PFSK-1 (cell line): ENCODE measurements around the gene SH2D5.

Source experiments
- FOXP2 ChIP-seq: optimal IDR thresholded peaks from 2 replicates; pipeline ENCODE3; 2011; ENCODE audit warnings: borderline replicate concordance, control low read depth, inconsistent platforms; ENCODE audit not compliant: insufficient read depth; ENCODE audit errors: extremely low read length, extremely low read depth
- POLR2AphosphoS5 ChIP-seq: IDR thresholded peaks from 2 replicates; pipeline ENCODE4 v1.6.1; 2012; ENCODE audit warnings: low read depth, mild to moderate bottlenecking, control low read depth, low read length, moderate library complexity
- REST ChIP-seq, 2 experiments: IDR thresholded peaks; 2 replicates each; pipeline versions ENCODE4 v1.6.1 to v1.8.0; 2011 to 2012; ENCODE audit warnings: low read depth in 2 of 2, low read length in 2 of 2, control low read depth in 1 of 2, inconsistent platforms in 1 of 2, mild to moderate bottlenecking in 1 of 2, moderate library complexity in 1 of 2; ENCODE audit not compliant: insufficient read depth in 1 of 2
- SIN3A ChIP-seq: IDR thresholded peaks from 2 replicates; pipeline ENCODE4 v1.6.1; 2012; ENCODE audit warnings: mild to moderate bottlenecking, low read length, moderate library complexity, borderline replicate concordance; ENCODE audit not compliant: insufficient read depth
- TAF1 ChIP-seq: IDR thresholded peaks from 2 replicates; pipeline ENCODE4 v1.6.1; 2012; ENCODE audit warnings: low read length, control low read depth, borderline replicate concordance; ENCODE audit not compliant: insufficient read depth

GRCh38 chr1:20708891-20709290 is 23.6 kb downstream of the SH2D5 start:
- TF ChIP-seq TAF1 (no peak), REST (IDR thresholded peaks at IDR 0.05; ENCODE audit: insufficient read depth in 1 of 2, low read depth in 2 of 2, low read length in 2 of 2) (no peak), FOXP2 (no peak), POLR2AphosphoS5 (no peak), SIN3A (no peak)
